ENCODE measurements around the gene MBTPS2.
A peak's percentile ranks its signal among the peaks of the same experiment; 100 is the strongest.
"Not testable (repeated sequence)": the region's sequence is repeated elsewhere in the genome, so short reads cannot be mapped to it uniquely, and the experiment has no call there.

The MBTPS2 gene

DNA sequence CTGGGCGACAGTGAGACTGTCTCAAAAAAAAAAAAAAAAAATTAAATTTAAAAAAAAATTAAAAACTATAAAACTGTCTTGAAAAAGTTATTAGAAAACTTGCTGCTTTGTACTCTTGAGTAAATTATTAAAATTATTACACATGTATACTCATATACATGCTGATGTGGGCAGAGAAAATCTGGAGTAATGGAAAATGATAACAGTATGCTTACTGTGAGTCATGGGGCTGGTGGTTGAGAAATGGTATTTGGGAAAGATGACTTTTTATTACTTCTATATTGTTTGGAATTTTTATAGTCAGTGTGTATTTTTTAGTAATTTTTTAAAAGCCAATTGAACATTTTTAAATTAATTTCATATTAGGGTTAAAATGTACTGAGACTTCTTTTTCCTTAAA lies 23.8 kb downstream of the MBTPS2 start:
- DNase-seq, result no peak

DNA sequence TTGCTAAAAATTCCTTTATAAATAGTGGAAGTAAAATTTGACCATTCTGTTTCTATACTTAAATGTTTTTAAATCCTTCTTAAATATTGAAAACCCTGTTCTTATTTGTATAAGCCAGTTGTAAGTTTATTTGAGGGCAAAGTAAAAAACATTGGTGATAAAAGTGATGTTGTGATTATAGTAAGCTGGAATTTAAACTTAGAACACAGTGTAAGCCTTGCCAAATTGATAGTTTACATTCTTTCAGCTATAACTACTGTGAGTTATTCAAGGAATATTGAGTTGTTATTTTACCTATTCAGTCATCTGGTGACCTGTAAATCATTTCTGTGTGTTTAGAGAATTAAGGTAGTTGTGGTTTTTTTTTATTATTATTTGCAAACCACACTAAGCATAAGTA lies 26.0 kb downstream of the MBTPS2 start:
- no peak for DNase-seq

DNA sequence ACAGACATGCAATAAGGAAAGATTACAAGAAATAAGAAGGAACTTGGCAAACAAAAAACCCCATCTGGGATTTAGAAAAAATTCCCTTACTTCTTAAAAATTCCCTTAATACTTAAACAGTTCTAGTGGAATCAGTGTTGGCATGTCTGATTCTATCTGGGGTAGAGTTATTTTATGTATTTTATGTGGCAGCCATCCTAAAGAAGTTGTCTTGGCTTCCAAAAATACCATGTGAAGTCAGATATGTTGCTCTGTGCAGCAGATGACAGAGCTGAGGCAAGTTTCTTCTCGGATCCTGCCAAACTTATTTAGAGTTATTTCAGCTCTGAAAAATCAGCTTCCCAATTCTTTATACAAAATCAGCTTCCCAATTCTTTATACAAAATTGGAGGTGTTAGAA lies 31.1 kb downstream of the MBTPS2 start:
- no peak for DNase-seq

DNA sequence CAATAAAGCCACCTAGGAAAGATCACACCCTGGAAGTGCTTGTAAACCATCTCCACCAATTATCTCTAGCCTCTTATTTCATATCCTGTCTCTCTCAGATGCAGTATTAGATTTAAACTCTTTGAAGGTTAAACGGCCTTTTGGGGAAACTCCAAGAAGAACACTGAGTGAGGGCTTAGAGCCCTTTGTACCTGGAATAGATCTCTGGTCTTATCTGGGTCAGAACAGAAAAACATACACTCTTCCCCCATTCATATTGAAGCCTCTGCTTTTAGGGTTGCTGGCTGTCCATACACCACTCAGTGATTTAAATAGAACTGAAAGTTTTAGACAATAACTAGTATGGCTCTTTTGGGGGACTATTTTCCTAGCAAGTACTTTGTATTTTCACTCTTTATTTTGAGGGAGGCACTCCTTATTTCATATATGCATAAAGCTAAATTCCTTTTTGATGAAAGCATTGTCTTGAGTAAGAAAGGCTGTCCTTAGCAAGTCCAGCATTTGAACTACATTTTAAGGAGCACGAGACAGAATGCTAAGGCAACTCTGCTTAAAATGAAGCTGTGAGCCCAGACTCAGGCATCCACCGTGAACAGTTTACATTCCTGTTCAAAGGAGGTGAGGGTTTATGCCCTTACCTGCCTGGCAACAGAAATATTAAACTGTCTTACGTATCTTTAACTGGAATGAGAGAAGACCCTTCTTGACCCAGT lies 33.8 kb downstream of the MBTPS2 start:
- no peak for DNase-seq

DNA sequence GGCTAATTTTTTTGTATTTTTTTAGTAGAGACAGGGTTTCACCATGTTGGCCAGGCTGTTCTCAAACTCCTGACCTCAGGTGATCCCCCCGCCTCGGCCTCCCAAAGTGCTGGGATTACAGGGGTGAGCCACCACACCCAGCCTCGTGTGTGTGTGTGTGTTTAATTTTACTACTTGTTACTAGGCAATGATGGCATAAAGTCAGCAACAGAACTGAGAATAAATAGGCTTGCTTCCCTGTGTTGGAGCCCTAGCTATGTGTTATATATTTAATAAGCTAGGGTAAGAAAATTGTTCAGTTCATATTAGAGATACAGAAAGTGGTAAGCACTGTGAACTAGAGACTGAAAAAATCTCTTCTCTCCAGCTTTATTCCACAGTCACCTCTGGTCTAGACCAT lies 34.8 kb downstream of the MBTPS2 start:
- not testable (repeated sequence) for DNase-seq

DNA sequence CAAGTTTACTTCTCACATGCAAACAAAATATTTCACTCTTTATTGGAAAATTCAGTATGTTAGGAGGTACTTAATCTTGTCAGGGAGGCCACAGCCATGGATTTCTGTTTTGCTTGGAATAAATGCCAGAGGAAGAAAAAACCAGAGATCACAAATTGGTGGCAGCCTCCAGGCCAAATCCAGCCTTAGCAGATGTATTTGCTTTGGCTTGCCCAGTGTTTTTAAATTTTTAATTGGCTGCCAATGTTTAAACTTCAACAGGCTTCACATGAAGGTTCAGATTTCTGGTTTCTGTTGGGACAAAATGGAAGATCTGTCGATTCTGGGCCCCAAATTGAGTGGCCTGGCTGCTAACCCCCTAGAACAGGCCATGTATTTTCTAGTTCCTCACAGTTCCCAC lies 35.6 kb downstream of the MBTPS2 start:
- DNase-seq, result no peak

DNA sequence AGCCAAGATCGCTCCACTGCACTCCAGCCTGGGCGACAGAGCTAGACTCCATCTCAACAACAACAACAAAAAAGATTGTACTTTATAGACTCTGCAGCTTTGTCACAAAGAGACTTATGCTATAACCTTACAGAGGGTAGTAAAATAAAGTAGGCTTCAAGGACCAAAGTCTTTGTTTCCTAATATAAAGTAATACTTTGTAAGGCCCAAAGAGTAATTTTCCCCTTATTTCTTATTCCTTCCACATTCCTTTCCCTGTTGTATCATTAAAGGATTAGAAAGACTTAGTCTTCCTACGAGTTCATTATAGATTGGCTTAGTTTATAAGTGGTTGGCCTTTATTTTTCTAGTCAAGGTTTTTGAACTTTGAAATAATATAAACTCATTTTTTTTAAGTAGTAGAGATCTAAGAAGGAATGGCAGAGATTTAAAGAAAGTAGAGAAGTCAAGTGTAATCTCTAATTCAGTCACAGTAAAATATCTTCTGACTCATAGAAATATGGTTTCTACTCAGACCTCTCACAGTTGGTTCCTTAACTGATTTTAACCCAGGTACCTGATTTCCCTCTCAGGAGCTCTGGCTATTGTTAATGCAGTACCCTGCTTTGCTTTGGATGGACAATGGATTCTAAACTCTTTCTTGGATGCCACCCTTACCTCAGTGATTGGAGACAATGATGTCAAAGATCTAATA lies 42.6 kb downstream of the MBTPS2 start:
- no peak for DNase-seq

DNA sequence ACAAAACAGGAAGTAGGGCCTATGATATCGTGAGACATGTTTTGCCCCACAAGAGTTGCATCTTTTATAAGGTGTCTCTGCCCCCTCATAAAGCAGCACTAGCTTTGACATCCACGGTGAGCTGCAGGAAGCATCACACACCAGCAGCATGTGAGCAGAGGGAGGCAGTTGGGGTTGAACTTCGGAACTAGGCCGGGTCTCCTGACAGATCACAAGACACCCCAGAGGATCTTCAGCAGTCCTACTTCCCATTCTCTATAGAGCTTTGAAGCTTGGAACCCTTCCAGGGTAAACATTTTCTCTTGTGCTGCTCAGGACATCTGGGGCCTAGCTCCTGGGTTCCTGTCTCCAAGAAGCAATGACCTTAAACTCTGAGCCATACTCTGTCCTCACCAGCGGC lies 43.8 kb downstream of the MBTPS2 start:
- DNase-seq, result no peak

DNA sequence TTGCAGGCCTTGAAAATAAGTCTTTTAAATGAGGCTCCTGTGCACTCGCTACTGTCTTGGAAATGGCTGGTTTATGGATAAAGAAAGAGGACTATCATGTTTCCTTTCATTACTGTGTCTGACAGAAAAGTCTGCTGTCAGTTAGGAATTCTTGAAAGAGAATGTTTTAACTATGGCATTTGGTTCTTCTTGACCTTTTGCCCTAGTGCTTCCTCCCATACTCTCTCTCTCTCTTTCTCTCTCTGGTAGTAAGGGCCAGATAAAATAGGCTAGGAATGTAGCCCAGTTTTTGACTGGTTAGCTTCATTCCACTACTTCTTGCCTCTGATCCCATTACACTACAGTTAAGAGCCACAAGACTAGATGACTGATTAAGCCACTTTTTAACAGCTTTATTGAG lies 46.2 kb downstream of the MBTPS2 start:
- DNase-seq, result no peak

DNA sequence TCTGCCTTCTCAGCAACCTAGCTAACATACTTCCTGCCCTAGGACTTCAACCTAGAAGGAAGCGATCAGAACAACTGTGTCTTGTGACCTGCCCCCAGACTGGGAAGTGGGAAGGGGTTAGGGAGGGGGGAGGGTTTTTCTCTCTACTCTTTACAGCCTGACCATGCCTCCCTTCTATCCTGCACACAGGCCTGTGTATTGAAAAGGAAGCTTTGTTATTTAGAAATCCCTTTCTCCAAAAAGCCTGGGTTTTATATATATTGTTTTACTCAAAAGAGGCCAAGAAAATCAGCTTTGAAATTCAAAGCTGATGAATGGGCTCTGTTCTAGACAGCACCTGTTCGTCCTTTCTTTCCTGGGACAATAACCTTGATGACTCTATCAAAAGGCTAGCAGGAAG lies 65.9 kb downstream of the MBTPS2 start:
- no peak for DNase-seq

DNA sequence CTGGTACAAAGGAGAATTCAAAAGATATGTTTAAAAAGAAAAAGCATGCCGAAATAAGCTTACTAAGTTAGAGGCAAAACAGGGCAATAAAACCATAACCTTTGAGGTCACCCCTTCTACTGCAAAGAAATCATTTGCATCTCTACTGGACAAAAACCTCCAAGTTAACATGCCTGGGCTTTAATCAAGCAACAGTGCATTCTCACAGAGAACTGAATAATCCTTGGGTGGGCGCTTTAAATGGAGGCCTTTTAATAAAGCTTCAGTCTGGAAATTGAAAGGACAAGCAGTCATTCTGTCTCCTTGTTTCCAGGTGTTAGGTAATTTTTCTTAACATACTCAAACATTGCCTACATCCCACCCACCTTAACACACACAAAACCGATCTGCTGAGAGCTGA lies 66.5 kb downstream of the MBTPS2 start:
- no peak for DNase-seq

DNA sequence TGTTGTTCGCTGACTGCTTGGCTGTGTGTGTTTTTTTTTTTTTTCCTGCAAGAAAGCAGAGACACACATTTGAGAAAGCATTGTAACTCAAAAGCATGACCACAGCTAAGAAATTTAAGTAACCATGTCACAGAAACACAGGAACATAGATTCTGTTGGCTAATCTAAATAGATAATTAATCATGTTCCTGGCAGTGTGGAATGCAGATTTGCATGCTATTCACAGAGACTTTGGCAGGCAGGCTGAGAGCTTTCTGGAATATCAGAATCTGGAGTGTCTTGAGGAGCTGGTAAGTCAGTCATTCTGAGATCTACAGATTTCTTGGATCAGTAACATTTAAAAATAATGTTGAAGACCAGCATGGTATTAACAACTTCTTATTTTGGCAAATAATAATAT lies 67.8 kb downstream of the MBTPS2 start:
- DNase-seq, result no peak

DNA sequence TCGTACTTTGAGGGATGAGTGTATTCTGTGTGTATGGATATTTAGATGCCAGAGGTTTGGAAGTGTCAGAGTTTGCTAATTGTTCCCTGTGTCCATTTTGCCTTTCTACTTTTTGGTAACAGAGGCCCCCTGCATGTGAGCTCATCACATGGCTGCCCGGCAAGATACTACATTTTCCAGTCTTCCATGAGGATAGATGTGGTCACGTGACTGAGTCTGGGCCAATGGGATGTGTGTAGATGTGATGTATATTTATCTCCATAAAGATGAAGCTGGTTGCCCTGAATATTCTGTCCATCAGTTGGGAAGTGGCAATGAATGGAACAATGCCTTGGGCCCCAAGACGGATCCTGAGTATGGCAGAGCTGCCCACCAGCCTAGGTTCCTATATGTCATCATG lies 72.1 kb downstream of the MBTPS2 start:
- DNase-seq, result no peak

DNA sequence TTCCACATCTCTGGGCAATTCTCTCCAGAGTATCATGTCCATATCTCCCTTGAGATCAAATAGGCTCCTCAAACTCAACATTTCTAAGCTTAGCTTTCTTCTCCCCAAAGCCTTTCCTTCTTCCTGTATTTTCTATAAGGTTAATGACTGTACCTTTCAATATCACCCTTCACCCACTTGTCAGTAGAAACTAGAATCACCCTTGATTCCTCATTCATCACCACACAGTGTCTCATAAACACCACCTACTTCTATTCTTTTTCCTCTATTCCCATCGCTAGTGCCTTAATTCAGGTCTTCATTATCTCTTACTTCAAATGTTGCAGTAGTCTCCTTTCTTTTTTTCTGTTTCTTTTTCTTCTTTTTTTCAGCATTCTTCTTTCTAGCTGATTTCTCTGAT lies 72.8 kb downstream of the MBTPS2 start:
- no peak for DNase-seq

DNA sequence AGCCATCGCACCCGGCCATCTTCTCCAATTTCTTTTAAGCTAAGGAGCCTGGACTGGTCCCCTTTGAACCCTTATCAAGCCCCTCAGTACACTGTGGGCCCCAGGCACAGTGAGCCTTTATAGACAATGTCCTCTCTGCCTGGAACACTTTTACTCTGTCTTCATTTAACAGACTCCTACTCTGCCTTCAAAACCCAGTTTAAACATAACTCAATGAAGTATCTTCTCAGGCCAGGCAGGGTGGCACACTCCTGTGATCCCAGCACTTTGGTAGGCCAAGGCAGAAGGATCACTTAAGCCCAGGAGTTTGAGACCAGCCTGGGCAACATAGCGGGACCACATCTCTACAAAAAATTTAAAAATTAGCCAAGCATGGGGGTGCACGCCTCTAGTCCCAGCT lies 73.6 kb downstream of the MBTPS2 start:
- DNase-seq, result no peak

DNA sequence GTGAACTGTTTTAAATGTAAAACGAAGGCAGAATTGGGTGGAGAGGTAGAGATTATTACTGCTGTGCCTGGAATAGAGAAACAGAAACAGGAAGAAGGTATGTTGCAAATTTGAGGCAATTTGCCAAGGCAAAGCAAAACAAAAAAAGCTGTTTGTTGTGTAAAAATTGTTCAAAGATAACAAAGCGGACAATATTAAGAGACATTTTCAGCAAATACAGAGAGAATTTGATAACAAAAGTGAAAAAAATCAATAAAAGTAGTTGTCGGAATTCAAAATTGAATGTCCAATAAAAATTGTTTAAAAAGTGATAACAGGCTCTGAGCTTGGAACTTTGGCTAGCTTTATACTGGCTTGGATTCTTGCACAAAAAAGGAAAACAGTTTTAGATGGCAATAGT lies 86.7 kb downstream of the MBTPS2 start:
- DNase-seq, result no peak

DNA sequence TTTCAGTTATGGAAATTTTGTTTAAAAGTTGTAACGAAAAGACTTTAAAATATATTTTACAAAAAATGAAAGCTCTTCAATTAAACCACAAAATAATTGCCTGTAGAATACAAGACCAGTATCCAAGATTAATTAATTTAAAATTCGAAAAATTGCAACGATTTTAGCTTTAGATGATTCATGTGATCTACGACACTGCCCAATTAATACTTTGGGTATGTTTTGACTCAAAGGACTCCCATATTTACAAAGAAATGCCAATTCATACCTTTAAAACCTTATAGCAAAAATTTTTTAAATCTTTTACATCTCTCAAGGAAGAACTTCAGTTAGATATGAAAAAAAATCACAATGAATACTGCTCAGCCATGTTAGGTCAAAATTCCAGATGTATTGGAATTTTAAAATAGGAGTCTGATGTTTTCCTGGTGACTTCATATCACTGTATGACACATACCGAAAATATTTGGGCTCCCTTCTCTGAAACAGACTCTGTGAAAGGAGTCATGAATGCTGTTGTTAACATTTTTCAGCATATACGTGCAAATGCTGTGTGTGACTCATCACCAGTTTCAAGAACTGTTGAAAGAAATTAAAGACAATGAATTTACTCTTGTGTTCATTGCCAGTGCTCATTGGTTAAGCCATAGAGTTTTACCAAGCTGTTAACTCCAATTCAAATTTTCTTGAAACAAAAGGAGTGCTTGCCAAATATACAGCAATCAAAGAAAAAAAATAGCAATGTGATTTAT lies 87.3 kb downstream of the MBTPS2 start:
- peak; percentile 76 for DNase-seq

DNA sequence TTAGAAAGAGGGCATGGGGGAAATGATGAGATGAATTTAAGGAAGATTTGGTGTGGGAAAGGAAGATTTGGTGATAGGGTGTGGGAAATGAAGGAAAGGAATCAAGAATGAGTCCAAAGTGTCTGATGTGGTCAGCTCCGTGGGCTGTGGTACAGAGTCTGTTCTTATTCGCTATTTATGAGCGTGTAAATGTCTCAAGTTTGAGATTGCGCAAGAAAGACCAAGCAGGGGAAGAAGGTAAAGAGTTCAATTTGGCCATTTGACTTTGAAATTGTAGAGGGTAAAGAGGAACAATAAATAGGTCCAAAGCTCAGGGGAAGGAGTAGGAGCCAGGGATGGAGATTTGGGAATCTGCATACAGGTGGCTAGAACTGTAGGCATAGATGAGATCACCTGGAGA lies 89.8 kb downstream of the MBTPS2 start:
- DNase-seq, result no peak

DNA sequence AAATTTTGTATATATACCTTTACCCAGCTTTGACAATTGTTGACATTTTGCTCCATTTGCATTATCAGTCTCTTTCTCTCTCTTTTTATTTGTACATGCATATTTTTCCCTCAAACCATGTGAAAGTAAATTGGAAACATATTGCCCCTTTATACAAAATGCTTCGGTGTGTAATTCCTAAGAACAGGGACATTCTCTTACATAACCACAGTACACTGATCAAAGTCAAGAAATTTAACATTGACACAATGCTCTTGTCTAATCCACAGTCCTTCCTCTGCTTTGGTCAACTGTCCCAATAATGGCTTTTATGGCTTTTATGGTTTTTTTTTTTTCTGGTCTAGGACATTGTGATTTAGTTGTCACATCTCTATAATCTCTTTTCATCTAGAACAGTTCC lies 91.6 kb downstream of the MBTPS2 start:
- DNase-seq, result no peak

DNA sequence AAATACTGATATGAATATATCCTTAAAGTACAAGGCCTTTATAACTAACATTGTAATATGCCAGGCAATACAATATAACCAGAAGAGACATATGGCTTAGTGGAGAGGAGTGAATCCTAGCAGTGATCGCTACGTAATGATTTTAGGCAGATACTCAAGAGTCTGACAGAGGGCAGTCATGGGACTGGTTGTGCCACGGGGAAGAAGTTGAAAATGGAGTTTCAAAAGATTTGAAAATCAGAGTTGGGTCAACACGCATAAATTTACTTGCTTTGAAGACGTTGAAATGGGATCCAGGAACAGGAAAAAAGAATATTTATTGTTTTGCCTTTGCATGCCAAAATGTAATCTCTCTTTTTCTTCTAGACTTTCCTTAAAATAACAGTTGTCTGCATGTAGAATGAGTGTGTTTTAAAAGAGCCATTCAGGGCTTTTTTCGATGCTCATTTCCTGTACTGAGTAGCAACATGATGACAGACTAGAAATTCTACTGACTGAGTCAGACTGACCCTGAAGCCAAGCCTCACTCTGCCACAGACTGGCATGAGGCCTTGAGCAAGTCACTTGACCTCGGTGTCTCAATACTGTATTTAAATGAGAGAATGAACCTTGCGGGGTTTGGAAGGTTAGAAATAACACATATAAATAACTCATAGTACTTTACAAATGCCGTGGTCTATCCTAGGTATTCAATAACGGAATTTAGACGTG lies 93.0 kb downstream of the MBTPS2 start:
- peak; percentile 50 for DNase-seq

DNA sequence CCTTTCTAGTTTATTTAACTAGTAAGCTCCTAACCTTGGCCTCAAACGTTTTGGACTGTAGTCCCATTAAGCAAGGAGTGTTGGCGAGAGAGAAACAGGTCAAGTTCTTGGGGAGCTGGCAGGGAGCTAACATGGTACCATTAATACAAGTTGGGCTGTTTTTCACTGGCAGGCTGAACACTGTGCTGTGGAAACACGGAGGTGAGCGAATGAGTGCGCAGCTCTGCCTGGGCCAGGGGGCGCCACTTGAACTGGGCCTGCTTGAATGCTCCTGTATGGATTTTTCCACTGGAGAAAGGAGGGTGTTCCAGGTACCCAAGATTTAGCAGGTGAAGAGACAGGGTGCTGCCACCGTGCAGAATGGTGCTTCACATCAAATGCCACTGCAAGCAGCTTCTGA lies 93.7 kb downstream of the MBTPS2 start:
- no peak for DNase-seq

DNA sequence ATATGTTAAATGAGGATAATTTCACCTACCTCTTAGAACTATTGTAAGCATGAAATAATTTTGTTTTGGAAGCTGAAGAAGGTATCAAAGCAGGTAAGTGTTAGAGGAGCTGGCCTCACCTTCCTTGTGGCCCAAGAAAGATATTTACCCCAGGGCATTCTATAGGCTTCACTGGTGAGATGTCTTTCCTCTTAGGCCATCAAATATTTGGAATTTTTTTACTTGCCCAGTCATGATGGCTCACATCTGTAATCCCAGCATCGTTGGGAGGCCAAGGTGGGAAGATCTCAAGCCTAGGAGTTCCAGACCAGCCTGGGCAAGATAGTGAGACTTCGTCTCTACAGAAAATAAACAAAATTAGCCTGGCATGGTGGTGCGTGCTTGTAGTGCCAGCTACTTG lies 95.0 kb downstream of the MBTPS2 start:
- DNase-seq, result no peak
